ENCODE data around the gene ATXN1. TPM values are rescaled to one million over a fixed set of nuclear protein-coding genes. Genes with fewer than 3 reads are reported as not detected.

Gene ATXN1
- total and polyA plus RNA-seq, 3 donors from 2014 or later, result 12.8 to 84.1 (median 64.3) TPM

GRCh38 chr6:16450285-16450684 is 311.0 kb downstream of the ATXN1 start:
- H3K4me1 ChIP-seq, result peaks cover 7% of the 10 kb centered on the region
- H3K4me3 ChIP-seq, result no peak overlapping the region
- 73 to 86% methylated on average over 3 of the region's 3 CpGs for WGBS, 2 donors
- H3K36me3 ChIP-seq (ENCODE audit: low read depth, missing control alignments), result no peaks in the 10 kb centered on the region
- H3K27ac ChIP-seq, result no peak overlapping the region
- intact Hi-C loops (cut with DNase I; ENCODE audit: low total_unique reads), result no loop called here
- no peak for DNase-seq
- no peaks in the 10 kb centered on the region for H3K27me3 ChIP-seq
- TF ChIP-seq CTCF (IDR thresholded peaks at IDR 0.05) (no peak), POLR2A (IDR thresholded peaks at IDR 0.05) (no peak)
- no peaks in the 10 kb centered on the region for H3K9me3 ChIP-seq

GRCh38 chr6:16446273-16446672 is 315.0 kb downstream of the ATXN1 start:
- Histone ChIP-seq H3K36me3 (ENCODE audit: low read depth, missing control alignments) (no peaks in the 10 kb centered on the region), H3K9me3 (no peaks in the 10 kb centered on the region), H3K4me1 (no peaks in the 10 kb centered on the region), H3K27me3 (no peaks in the 10 kb centered on the region), H3K27ac (no peak overlapping the region), H3K4me3 (no peak overlapping the region)
- no peak for DNase-seq
- intact Hi-C loops (cut with DNase I; ENCODE audit: low total_unique reads), result no loop called here
- 88 to 91% methylated on average over 2 of the region's 2 CpGs for WGBS, 2 donors
- TF ChIP-seq POLR2A (IDR thresholded peaks at IDR 0.05) (no peak), CTCF (IDR thresholded peaks at IDR 0.05) (no peak)

- Histone ChIP-seq H3K36me3 (ENCODE audit: low read depth, missing control alignments) (no peaks in the 10 kb centered on the region), H3K27me3 (no peaks in the 10 kb centered on the region), H3K9me3 (no peaks in the 10 kb centered on the region), H3K4me1 (peaks cover 6% of the 10 kb centered on the region), H3K27ac (peak overlapping the region in 1 of 2 donors; percentile 47), H3K4me3 (no peak overlapping the region)
- no peak for TF ChIP-seq POLR2A (IDR thresholded peaks at IDR 0.05)
- no peak for TF ChIP-seq CTCF (IDR thresholded peaks at IDR 0.05)
- 95% methylated on average over 3 of the region's 3 CpGs for WGBS, 2 donors
- no peak for DNase-seq
- intact Hi-C loops (cut with DNase I; ENCODE audit: low total_unique reads), result no loop called here
Measured at GRCh38 chr6:16442031-16442430, 319.2 kb downstream of the ATXN1 start.

- Histone ChIP-seq H3K27me3 (no peaks in the 10 kb centered on the region), H3K4me3 (no peak overlapping the region), H3K4me1 (peaks cover 6% of the 10 kb centered on the region), H3K36me3 (ENCODE audit: low read depth, missing control alignments) (no peaks in the 10 kb centered on the region), H3K27ac (peak overlapping the region in 1 of 2 donors; percentile 47), H3K9me3 (no peaks in the 10 kb centered on the region)
- WGBS, 2 donors, result 70 to 71% methylated on average over 2 of the region's 2 CpGs
- TF ChIP-seq CTCF (IDR thresholded peaks at IDR 0.05), result no peak
- TF ChIP-seq POLR2A (IDR thresholded peaks at IDR 0.05), result no peak
- intact Hi-C loops (cut with DNase I; ENCODE audit: low total_unique reads), result no loop called here
- DNase-seq, result no peak
Measured at GRCh38 chr6:16441262-16441661, 320.0 kb downstream of the ATXN1 start.

GRCh38 chr6:16440636-16441212 is 320.5 kb downstream of the ATXN1 start:
- 82 to 87% methylated on average over 7 of the region's 7 CpGs for WGBS, 2 donors
- peaks cover 6% of the 10 kb centered on the region for H3K4me1 ChIP-seq
- intact Hi-C loops (cut with DNase I; ENCODE audit: low total_unique reads), result no loop called here
- H3K27ac ChIP-seq, result peak overlapping the region in 1 of 2 donors; percentile 47
- no peak overlapping the region for H3K4me3 ChIP-seq
- no peak for TF ChIP-seq CTCF (IDR thresholded peaks at IDR 0.05)
- TF ChIP-seq POLR2A (IDR thresholded peaks at IDR 0.05), result no peak
- no peaks in the 10 kb centered on the region for H3K36me3 ChIP-seq (ENCODE audit: low read depth, missing control alignments)
- no peaks in the 10 kb centered on the region for H3K27me3 ChIP-seq
- no peak for DNase-seq
- no peaks in the 10 kb centered on the region for H3K9me3 ChIP-seq

Data from testis (tissue), 3 donors.